Measurements from ENCODE around the gene CNNM1.

CNNM1 gene

GRCh38 chr10:99329304-99329553 lies at the start of gene CNNM1:
Gene CNNM1 (plus strand): TSS chr10:99329356. CDS start chr10:99329388, 32 bp downstream.
- peak; percentile 30 for DNase-seq

- no peak for DNase-seq
Measured at GRCh38 chr10:99279626-99280111, 49.5 kb upstream of the CNNM1 start.

- DNase-seq = no peak
Measured at GRCh38 chr10:99280472-99280871, 48.7 kb upstream of the CNNM1 start.

GRCh38 chr10:99285881-99286280 lies 43.3 kb upstream of the CNNM1 start:
- no peak for DNase-seq

- no peak for DNase-seq
Measured at GRCh38 chr10:99290306-99290705, 38.9 kb upstream of the CNNM1 start.

GRCh38 chr10:99292159-99292558 lies 37.0 kb upstream of the CNNM1 start:
- DNase-seq = no peak

GRCh38 chr10:99296605-99297004 lies 32.6 kb upstream of the CNNM1 start:
- DNase-seq = no peak

- DNase-seq = no peak
Measured at GRCh38 chr10:99297033-99297432, 32.1 kb upstream of the CNNM1 start.

GRCh38 chr10:99303899-99304861 lies 25.0 kb upstream of the CNNM1 start:
- DNase-seq = no peak

GRCh38 chr10:99304862-99305229 lies 24.3 kb upstream of the CNNM1 start:
- no peak for DNase-seq

GRCh38 chr10:99312501-99312900 lies 16.7 kb upstream of the CNNM1 start:
- DNase-seq = no peak

- no peak for DNase-seq
Measured at GRCh38 chr10:99315853-99316252, 13.3 kb upstream of the CNNM1 start.

- DNase-seq = no peak
Measured at GRCh38 chr10:99316374-99316773, 12.8 kb upstream of the CNNM1 start.

GRCh38 chr10:99318048-99318447 lies 11.1 kb upstream of the CNNM1 start:
- DNase-seq = no peak

GRCh38 chr10:99318475-99318874 lies 10.7 kb upstream of the CNNM1 start:
- no peak for DNase-seq

- DNase-seq = no peak
Measured at GRCh38 chr10:99325281-99325680, 3.9 kb upstream of the CNNM1 start.

GRCh38 chr10:99326871-99327270 lies 2.3 kb upstream of the CNNM1 start:
- no peak for DNase-seq

- no peak for DNase-seq
Measured at GRCh38 chr10:99328579-99329303, 415 bp upstream of the CNNM1 start.

GRCh38 chr10:99329554-99330346 lies 594 bp downstream of the CNNM1 start:
- no peak for DNase-seq

GRCh38 chr10:99330347-99330924 lies 1.3 kb downstream of the CNNM1 start:
- no peak for DNase-seq

GRCh38 chr10:99331207-99331803 lies 2.1 kb downstream of the CNNM1 start:
- no peak for DNase-seq

- no peak for DNase-seq
Measured at GRCh38 chr10:99337311-99337811, 8.2 kb downstream of the CNNM1 start.

Measured in activated CD4-positive, CD25-positive, alpha-beta regulatory T cell treated with anti-CD3 and anti-CD28 coated beads, Interleukin-2, amount 50 U/mL, for 72 hours (primary cell).